Activated T-cell treated with anti-CD3 and anti-CD28 coated beads, Interleukin-2, amount 50 U/mL, for 72 hours (primary cell): ENCODE measurements around the gene GPC4. TPM values are rescaled to one million over a fixed set of nuclear protein-coding genes. Genes with fewer than 3 reads are reported as not detected.
"Not testable (repeated sequence)": the region's sequence is repeated elsewhere in the genome, so short reads cannot be mapped to it uniquely, and the experiment has no call there.

ENCODE experiments used
- ATAC-seq, 2 donors: fragments of 150-1000 bp; cut with Tn5 transposase; replicated peaks in 1 of 2; 2 replicates each; pipeline ENCODE4 v1.10.0; 2021; ENCODE audit warnings: moderate library complexity in 2 of 2, mild to moderate bottlenecking in 1 of 2
- DNase-seq, 2 donors: peaks; one replicate each; pipeline ENCODE4 v3.0.0; 2021 to 2022; ENCODE audit warnings: mixed read lengths in 1 of 2
- H3K27ac Mint-ChIP-seq: one replicate; pipeline ENCODE4 v1.8.0; 2022; ENCODE audit warnings: mild to moderate bottlenecking, moderate library complexity, mixed read lengths
- H3K27me3 Mint-ChIP-seq: one replicate; pipeline ENCODE4 v1.8.0; 2022; ENCODE audit warnings: low read depth, mixed read lengths
- H3K36me3 Mint-ChIP-seq, 2 donors: one replicate each; pipeline ENCODE4 v1.8.0; 2022; ENCODE audit warnings: mixed read lengths in 2 of 2, mild to moderate bottlenecking in 1 of 2; ENCODE audit not compliant: insufficient read depth in 2 of 2
- H3K4me1 Mint-ChIP-seq: one replicate; pipeline ENCODE4 v1.8.0; 2022; ENCODE audit warnings: low read depth, mixed read lengths
- H3K4me3 Mint-ChIP-seq, 2 donors: one replicate each; pipeline ENCODE4 v1.8.0; 2022; ENCODE audit warnings: mild to moderate bottlenecking in 2 of 2, mixed read lengths in 2 of 2, moderate library complexity in 2 of 2
- H3K9me3 Mint-ChIP-seq, 2 donors: one replicate each; pipeline ENCODE4 v1.8.0; 2022; ENCODE audit warnings: mixed read lengths in 2 of 2
- total RNA-seq, 2 donors: library from RNA; stranded (reverse); gene quantifications; one replicate each; pipeline ENCODE4 v1.2.3, GENCODE V29; 2022

The GPC4 gene
- total RNA-seq, 2 donors from 2014 or later: not detected

DNA sequence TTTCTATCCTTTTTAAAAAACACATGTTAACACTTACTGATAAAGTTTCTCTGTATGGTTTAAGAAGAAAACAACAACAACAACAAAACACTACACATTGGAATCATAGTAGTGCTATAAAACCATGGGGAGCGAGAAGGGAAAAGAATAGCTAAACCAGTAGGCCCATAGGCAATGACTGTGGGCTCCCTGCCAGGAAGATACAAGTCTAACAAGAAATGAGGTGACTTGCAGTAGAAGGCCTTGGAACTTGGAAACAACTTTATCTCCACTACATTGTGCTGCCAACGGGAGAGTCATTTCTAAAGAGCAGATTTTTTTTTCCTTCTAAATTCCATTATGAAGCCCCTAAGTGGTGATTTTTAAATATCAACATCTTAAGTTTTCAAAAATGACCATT is 78.0 kb downstream of the GPC4 start:
- no peak for ATAC-seq
- peaks cover 46% of the 10 kb centered on the region for H3K27me3 Mint-ChIP-seq
- H3K4me1 Mint-ChIP-seq: no peaks in the 10 kb centered on the region
- H3K27ac Mint-ChIP-seq: no peak overlapping the region
- H3K9me3 Mint-ChIP-seq: no peaks in the 10 kb centered on the region
- no peak overlapping the region for H3K4me3 Mint-ChIP-seq
- H3K36me3 Mint-ChIP-seq: no peaks in the 10 kb centered on the region
- no peak for DNase-seq

DNA sequence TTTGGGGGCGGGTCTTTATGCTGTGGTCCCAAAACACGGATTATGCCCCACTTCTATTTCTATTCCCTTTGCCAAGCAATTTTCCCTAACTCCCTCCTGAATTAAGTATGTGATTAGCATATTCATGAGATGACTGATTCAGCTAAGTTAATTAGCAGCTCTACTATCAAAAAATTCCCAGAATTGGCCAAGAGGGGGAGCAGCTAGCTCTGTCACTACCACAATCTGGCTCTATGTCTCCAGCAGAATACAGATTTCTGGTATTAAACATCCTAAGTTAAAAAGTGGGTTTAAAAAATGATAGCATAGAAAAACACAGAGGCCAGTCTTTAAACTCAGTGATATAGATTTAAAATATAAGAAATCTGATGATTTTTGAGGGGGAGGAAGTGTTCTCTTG is 80.3 kb downstream of the GPC4 start:
- peaks cover 41% of the 10 kb centered on the region for H3K27me3 Mint-ChIP-seq
- no peaks in the 10 kb centered on the region for H3K4me1 Mint-ChIP-seq
- ATAC-seq (no peak), DNase-seq (peak; percentile 6 to 7)
- no peaks in the 10 kb centered on the region for H3K36me3 Mint-ChIP-seq
- no peak overlapping the region for H3K27ac Mint-ChIP-seq
- no peak overlapping the region for H3K4me3 Mint-ChIP-seq
- no peaks in the 10 kb centered on the region for H3K9me3 Mint-ChIP-seq

GRCh38 chrX:133333154-133333750 is 82.0 kb downstream of the GPC4 start:
- Mint-ChIP-seq H3K27ac (no peak overlapping the region), H3K27me3 (peaks cover 31% of the 10 kb centered on the region), H3K9me3 (no peaks in the 10 kb centered on the region), H3K4me3 (no peak overlapping the region), H3K4me1 (no peaks in the 10 kb centered on the region), H3K36me3 (no peaks in the 10 kb centered on the region)
- ATAC-seq (no peak), DNase-seq (no peak)

GRCh38 chrX:133332737-133333136 is 82.6 kb downstream of the GPC4 start:
- H3K4me1 Mint-ChIP-seq: no peaks in the 10 kb centered on the region
- no peak overlapping the region for H3K27ac Mint-ChIP-seq
- ATAC-seq: no peak
- DNase-seq: no peak
- H3K4me3 Mint-ChIP-seq: no peak overlapping the region
- H3K9me3 Mint-ChIP-seq: no peaks in the 10 kb centered on the region
- H3K27me3 Mint-ChIP-seq: peaks cover 28% of the 10 kb centered on the region
- H3K36me3 Mint-ChIP-seq: no peaks in the 10 kb centered on the region

GRCh38 chrX:133330956-133331355 is 84.3 kb downstream of the GPC4 start:
- no peaks in the 10 kb centered on the region for H3K4me1 Mint-ChIP-seq
- no peaks in the 10 kb centered on the region for H3K36me3 Mint-ChIP-seq
- ATAC-seq (no peak), DNase-seq (no peak)
- no peak overlapping the region for H3K27ac Mint-ChIP-seq
- H3K4me3 Mint-ChIP-seq: no peak overlapping the region
- H3K9me3 Mint-ChIP-seq: no peaks in the 10 kb centered on the region
- H3K27me3 Mint-ChIP-seq: peaks cover 18% of the 10 kb centered on the region

DNA sequence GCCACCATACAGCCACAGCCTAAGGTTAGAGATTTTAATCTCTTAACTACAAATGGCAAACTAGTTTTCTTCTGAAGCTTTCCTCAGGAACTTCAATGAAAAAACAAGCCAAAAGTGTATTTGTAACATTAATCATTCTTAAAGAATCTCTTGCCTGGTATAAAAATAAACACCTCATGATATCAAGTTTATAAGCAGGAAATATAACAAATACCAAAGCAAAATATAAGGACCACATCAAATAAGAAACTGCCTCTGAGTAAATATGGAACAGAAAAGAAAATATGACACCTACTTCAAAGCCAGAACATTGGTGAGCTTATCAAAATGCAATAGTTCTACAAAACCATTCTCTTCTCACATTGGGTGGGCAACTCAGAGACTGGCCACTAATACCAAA is 89.9 kb downstream of the GPC4 start:
- Mint-ChIP-seq H3K27ac (no peak overlapping the region), H3K9me3 (no peaks in the 10 kb centered on the region), H3K4me3 (no peak overlapping the region), H3K36me3 (no peaks in the 10 kb centered on the region), H3K4me1 (no peaks in the 10 kb centered on the region), H3K27me3 (peaks cover 34% of the 10 kb centered on the region)
- DNase-seq: no peak
- ATAC-seq: no peak

- ATAC-seq: peak; percentile 65 to 68
Measured at GRCh38 chrX:133323431-133323830, 91.9 kb downstream of the GPC4 start.

GRCh38 chrX:133322269-133322668 is 93.0 kb downstream of the GPC4 start:
- not testable (repeated sequence) for DNase-seq

More at GRCh38 chrX:133323431-133323830, 91.9 kb downstream of the GPC4 start:
- H3K36me3 Mint-ChIP-seq: no peaks in the 10 kb centered on the region
- no peaks in the 10 kb centered on the region for H3K4me1 Mint-ChIP-seq
- no peak for DNase-seq
- peak overlapping the region in 1 of 2 donors; percentile 15 for H3K4me3 Mint-ChIP-seq
- H3K9me3 Mint-ChIP-seq: no peaks in the 10 kb centered on the region
- H3K27ac Mint-ChIP-seq: peak overlapping the region; percentile 54
- H3K27me3 Mint-ChIP-seq: peaks cover 26% of the 10 kb centered on the region

DNA sequence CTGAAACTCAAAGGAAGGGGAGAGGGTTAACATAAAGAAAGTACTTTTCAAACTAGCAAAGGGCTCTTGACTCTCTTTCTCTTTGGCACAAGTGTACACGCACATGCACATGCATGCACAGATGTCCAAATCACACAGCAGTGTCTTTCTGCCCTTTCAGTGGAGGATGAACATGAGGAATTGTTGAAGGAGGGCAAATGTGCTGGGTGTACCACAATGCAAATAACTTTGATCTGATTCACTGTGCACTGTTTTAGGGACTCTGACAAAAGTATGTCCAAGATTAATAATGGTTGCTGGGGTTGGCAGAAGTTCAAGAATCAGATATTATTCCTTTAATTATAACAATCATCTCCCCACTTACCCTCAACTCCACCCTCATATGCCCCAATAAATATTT is 93.8 kb downstream of the GPC4 start:
- H3K4me3 Mint-ChIP-seq: no peak overlapping the region
- no peak overlapping the region for H3K27ac Mint-ChIP-seq
- peaks cover 37% of the 10 kb centered on the region for H3K27me3 Mint-ChIP-seq
- H3K9me3 Mint-ChIP-seq: no peaks in the 10 kb centered on the region
- DNase-seq: no peak
- no peaks in the 10 kb centered on the region for H3K4me1 Mint-ChIP-seq
- no peak for ATAC-seq
- no peaks in the 10 kb centered on the region for H3K36me3 Mint-ChIP-seq

More at GRCh38 chrX:133322269-133322668, 93.0 kb downstream of the GPC4 start:
- not testable (repeated sequence) for H3K27ac Mint-ChIP-seq, H3K4me3 Mint-ChIP-seq, ATAC-seq, H3K36me3 Mint-ChIP-seq, H3K4me1 Mint-ChIP-seq, H3K9me3 Mint-ChIP-seq
- peaks cover 29% of the 10 kb centered on the region for H3K27me3 Mint-ChIP-seq

GRCh38 chrX:133314281-133314680 is 101.0 kb downstream of the GPC4 start:
- Mint-ChIP-seq H3K27me3 (peaks cover 45% of the 10 kb centered on the region), H3K4me1 (no peaks in the 10 kb centered on the region), H3K4me3 (no peak overlapping the region), H3K36me3 (no peaks in the 10 kb centered on the region), H3K27ac (no peak overlapping the region), H3K9me3 (no peaks in the 10 kb centered on the region)
- DNase-seq (no peak), ATAC-seq (no peak)

- Mint-ChIP-seq H3K27me3 (peaks cover 21% of the 10 kb centered on the region), H3K4me3 (no peak overlapping the region), H3K27ac (no peak overlapping the region), H3K4me1 (no peaks in the 10 kb centered on the region), H3K9me3 (no peaks in the 10 kb centered on the region), H3K36me3 (no peaks in the 10 kb centered on the region)
- ATAC-seq: no peak
- DNase-seq: no peak
Measured at GRCh38 chrX:133308499-133308897, 106.8 kb downstream of the GPC4 start.

DNA sequence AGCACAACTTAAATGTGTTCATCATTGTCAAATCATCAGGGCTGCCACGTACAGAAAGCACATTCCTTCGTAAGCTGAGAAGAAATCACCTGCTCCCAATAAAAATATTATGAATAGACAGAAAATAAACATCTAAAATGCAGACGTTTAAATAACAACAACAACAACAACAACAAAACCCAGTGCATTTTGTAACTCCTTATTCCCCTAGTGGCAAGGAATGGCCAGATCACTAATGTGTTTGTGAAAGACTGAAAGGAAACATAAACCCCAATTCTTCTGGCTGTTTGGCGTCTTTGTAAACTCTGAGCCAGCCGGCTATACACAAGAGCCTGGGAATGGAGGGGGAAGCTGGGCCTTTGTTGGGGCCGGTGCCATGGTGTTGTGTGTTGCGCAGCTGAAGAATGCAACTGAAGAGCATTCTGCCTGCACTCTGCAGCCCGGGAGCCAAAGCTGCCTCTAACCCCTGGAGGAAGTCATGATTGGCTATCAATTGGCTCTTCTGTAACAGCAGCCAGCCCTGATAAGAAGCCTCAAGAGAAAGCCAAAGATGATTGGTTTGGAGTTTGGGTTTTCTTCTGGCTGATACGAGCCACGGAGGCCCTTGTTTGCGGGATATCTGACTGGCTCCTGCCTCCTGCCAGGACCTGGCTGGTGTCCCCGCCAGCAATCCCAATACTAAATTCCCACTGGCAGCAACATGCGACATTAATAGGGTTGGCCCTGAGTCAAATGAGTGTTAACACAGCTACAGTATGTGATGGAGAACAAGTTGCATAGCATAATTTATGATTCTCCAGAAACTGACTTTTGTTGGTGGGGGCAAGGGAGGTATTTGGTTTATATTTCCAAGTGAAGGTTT is 107.4 kb downstream of the GPC4 start:
- Mint-ChIP-seq H3K27ac (no peak overlapping the region), H3K4me3 (no peak overlapping the region), H3K4me1 (no peaks in the 10 kb centered on the region), H3K9me3 (no peaks in the 10 kb centered on the region), H3K27me3 (peaks cover 18% of the 10 kb centered on the region), H3K36me3 (no peaks in the 10 kb centered on the region)
- DNase-seq (no peak), ATAC-seq (no peak)

- Mint-ChIP-seq H3K4me3 (no peak overlapping the region), H3K27me3 (peaks cover 18% of the 10 kb centered on the region), H3K4me1 (no peaks in the 10 kb centered on the region), H3K9me3 (no peaks in the 10 kb centered on the region), H3K36me3 (no peaks in the 10 kb centered on the region), H3K27ac (no peak overlapping the region)
- ATAC-seq (no peak), DNase-seq (no peak)
Measured at GRCh38 chrX:133307094-133307493, 108.2 kb downstream of the GPC4 start.
